Measurements from ENCODE around the gene C21orf58.

Gene C21orf58

GRCh38 chr21:46287541-46287940 lies 36.1 kb downstream of the C21orf58 start:
- TF ChIP-seq CTCF (IDR thresholded peaks at IDR 0.05; ENCODE audit: low read depth, low read length, missing control alignments) = no peak
- DNase-seq (ENCODE audit: low read depth) = no peak
- peak overlapping the region; percentile 93; the same call in 1 of the 2 replicates for H3K4me3 ChIP-seq (ENCODE audit: low read depth, low read length)

GRCh38 chr21:46286648-46287002 lies 37.0 kb downstream of the C21orf58 start:
- no peak for DNase-seq (ENCODE audit: low read depth)
- peak overlapping the region; percentile 93 for H3K4me3 ChIP-seq (ENCODE audit: low read depth, low read length)
- no peak for TF ChIP-seq CTCF (IDR thresholded peaks at IDR 0.05; ENCODE audit: low read depth, low read length, missing control alignments)

- peak; percentile 28 for TF ChIP-seq CTCF (IDR thresholded peaks at IDR 0.05; ENCODE audit: low read depth, low read length, missing control alignments)
- peak; percentile 70 for DNase-seq (ENCODE audit: low read depth)
- H3K4me3 ChIP-seq (ENCODE audit: low read depth, low read length) = peak within 1 kb of the TSS; percentile 93
These were observed 37.7 kb downstream of the C21orf58 start, which contains the start of gene YBEY for GRCh38 chr21:46285761-46286647. Gene YBEY, plus strand, starts transcription at chr21:46286342. Its CDS starts 572 bp downstream, at chr21:46286914.

GRCh38 chr21:46285206-46285661 lies 38.4 kb downstream of the C21orf58 start, which contains the start of gene MCM3AP:
Gene MCM3AP, minus strand, starts transcription at chr21:46285611. Its CDS starts 325 bp downstream, at chr21:46285286.
- no peak for TF ChIP-seq CTCF (IDR thresholded peaks at IDR 0.05; ENCODE audit: low read depth, low read length, missing control alignments)
- DNase-seq (ENCODE audit: low read depth) = no peak
- peak within 1 kb of the TSS; percentile 93 for H3K4me3 ChIP-seq (ENCODE audit: low read depth, low read length)

- peak overlapping the region; percentile 93 for H3K4me3 ChIP-seq (ENCODE audit: low read depth, low read length)
- no peak for DNase-seq (ENCODE audit: low read depth)
- no peak for TF ChIP-seq CTCF (IDR thresholded peaks at IDR 0.05; ENCODE audit: low read depth, low read length, missing control alignments)
These were observed 38.9 kb downstream of the C21orf58 start for GRCh38 chr21:46284733-46285132.

GRCh38 chr21:46284077-46284644 lies 39.5 kb downstream of the C21orf58 start:
- DNase-seq (ENCODE audit: low read depth) = no peak
- peak overlapping the region; percentile 34 for H3K4me3 ChIP-seq (ENCODE audit: low read depth, low read length)
- no peak for TF ChIP-seq CTCF (IDR thresholded peaks at IDR 0.05; ENCODE audit: low read depth, low read length, missing control alignments)

Data from GM12864 (cell line).